Retinal pigment epithelial cell (primary cell): ENCODE measurements around the gene SLC13A4.
"Not testable (repeated sequence)": the region's sequence is repeated elsewhere in the genome, so short reads cannot be mapped to it uniquely, and the experiment has no call there.

Experiments
- DNase-seq: peaks from one replicate; pipeline ENCODE4 v3.0.0-alpha.2; 2010; ENCODE audit warnings: low read depth
- H3K4me3 ChIP-seq: 2 replicates; pipeline ENCODE4 v1.5.1; 2011; ENCODE audit warnings: mild to moderate bottlenecking, low read length, control low read depth, moderate library complexity
- TF ChIP-seq, protein P1 (sequence below): conservative IDR thresholded peaks from 2 replicates; pipeline ENCODE4 v1.5.1; 2011; ENCODE audit warnings: low read depth, low read length, control low read depth, inconsistent platforms

The SLC13A4 gene

DNA sequence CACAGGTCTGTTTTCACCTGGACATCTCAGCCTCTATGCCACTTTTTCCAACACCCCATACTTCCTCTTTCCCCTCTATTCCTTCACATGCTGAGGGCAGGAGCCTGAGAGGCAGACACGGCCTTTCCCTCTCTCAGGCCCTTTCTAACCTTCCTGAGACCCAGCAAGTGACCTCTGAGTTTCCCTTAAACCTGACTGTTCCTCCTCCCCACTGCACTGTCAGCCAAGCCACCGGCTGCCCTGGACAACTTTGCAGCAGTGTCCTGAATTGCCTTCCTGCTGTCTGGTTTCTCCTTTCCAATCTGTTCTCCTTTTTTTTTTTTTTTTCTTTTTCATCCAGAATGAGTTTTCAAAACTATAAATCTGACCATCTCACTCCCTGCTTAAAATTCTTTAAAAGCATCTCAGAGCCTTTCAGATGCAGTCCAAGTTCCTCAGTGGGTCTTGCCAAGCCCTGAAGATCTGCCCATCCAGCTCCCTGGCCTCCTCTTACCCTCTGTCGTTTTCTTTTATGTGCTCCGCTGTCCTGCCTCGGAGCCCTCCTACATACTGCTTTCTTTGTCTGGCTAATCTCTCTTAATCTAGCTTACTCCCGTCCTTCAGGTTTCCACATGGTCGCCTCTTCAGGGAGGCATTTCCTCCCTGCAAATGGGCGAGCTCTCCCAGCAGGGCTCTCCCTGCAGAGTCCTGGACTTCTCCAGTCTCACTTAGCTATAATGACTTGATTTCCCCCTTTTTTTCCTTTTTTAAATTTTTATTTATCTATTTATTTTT is 30.5 kb downstream of the SLC13A4 start:
- no peak overlapping the region for H3K4me3 ChIP-seq
- no peak for DNase-seq
- TF ChIP-seq, protein P1, sequence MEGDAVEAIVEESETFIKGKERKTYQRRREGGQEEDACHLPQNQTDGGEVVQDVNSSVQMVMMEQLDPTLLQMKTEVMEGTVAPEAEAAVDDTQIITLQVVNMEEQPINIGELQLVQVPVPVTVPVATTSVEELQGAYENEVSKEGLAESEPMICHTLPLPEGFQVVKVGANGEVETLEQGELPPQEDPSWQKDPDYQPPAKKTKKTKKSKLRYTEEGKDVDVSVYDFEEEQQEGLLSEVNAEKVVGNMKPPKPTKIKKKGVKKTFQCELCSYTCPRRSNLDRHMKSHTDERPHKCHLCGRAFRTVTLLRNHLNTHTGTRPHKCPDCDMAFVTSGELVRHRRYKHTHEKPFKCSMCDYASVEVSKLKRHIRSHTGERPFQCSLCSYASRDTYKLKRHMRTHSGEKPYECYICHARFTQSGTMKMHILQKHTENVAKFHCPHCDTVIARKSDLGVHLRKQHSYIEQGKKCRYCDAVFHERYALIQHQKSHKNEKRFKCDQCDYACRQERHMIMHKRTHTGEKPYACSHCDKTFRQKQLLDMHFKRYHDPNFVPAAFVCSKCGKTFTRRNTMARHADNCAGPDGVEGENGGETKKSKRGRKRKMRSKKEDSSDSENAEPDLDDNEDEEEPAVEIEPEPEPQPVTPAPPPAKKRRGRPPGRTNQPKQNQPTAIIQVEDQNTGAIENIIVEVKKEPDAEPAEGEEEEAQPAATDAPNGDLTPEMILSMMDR, result no peak

GRCh38 chr7:135693558-135693957 is 34.4 kb downstream of the SLC13A4 start:
- no peak for DNase-seq

DNA sequence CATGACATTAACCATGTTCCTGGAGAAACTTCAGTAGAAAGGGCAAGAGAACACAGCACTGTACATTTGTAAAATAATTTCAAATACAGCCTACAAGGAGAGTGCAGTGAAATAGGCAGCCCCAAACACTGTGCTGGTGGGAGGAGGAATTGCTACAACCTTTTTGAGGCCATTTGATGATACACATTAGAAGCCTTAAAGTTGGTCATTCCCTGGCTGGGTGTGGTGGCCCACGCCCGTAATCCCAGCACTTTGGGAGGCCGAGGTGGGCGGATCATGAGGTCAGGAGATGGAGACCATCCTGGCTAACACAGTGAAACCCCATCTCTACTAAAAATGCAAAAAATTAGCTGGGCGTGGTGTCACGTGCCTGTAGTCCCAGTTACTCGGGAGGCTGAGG is 35.4 kb downstream of the SLC13A4 start:
- DNase-seq, H3K4me3 ChIP-seq: not testable (repeated sequence)

More at GRCh38 chr7:135693558-135693957, 34.4 kb downstream of the SLC13A4 start:
- no peak overlapping the region for H3K4me3 ChIP-seq
- TF ChIP-seq, protein P1, result no peak

GRCh38 chr7:135692055-135692454 is 35.9 kb downstream of the SLC13A4 start:
- TF ChIP-seq, protein P1, result no peak
- DNase-seq, result no peak
- H3K4me3 ChIP-seq, result no peak overlapping the region

GRCh38 chr7:135690566-135690965 is 37.4 kb downstream of the SLC13A4 start:
- DNase-seq, result peak; percentile 34
- H3K4me3 ChIP-seq, result no peak overlapping the region
- TF ChIP-seq, protein P1, result no peak

DNA sequence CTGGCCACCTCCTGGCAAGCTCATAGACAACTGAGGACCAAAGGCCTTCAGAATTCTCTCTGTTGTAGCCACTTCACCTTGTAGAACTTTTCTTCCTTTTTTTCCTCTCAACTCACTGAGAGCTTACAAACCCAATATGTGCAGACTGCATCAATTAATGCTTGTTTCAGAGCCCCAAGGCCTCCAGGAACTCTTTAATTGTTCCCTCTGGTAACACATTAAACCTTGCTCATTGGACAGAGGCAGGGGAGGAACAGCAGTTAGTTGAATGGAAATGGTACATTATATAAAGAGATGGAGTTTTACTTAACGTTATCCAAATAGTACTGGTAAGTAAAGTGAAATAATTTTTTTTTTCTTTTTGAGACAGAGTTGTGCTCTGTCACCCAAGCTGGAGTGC is 40.5 kb downstream of the SLC13A4 start:
- no peak overlapping the region for H3K4me3 ChIP-seq
- DNase-seq, result no peak
- TF ChIP-seq, protein P1, result no peak

DNA sequence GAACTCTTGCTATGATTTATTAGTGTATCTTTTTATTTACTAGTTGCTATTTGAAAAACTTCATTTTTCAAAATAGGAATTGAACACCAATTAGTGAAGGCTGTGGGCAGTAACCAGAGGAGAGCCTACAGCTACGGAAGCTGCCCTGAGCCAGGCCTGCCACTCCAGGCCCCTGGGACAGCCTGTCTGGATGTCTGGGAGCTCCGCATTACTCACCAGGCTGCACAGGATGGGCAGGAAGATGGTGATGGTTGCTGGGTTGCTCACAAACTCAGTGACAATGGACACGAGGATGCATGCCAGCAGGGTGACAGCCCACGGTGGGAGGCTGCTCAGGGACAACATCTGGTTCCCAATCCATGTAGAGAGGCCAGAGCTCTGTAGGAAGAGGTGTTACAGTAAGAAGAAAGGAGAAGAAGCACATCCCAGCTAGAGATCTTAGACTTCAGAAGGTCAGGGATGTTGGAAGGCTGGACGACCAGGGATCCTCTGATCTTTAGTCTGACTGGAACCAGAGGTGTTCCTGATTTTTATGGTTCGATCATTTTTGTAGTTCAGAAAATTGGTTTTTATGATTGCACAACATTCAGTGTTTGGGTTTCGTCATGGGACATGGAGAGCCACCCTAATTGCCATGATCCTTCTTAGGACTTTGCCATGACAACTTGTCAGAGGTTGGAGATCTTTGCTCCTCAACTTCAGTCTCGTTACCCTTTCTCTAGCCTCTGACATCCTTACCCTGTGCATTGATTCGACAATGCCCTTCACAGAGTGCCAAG is 42.5 kb downstream of the SLC13A4 start:
- TF ChIP-seq, protein P1, result no peak
- no peak overlapping the region for H3K4me3 ChIP-seq
- DNase-seq, result no peak
